HCT116 (cell line): ENCODE results near the gene OR52N5. TPM values are rescaled to one million over a fixed set of nuclear protein-coding genes. Genes with fewer than 3 reads are reported as not detected.

Experiments used
- ATAC-seq: fragments of 200-7000 bp; cut with Tn5 transposase; 2 replicates; pipeline ENCODE4 v1.9.1; 2020; ENCODE audit warnings: mild to moderate bottlenecking, moderate library complexity
- BruUV-seq: library from RNA; stranded (reverse); fragments of 400-500 nt; replicated peaks from 2 replicates; lab custom pipeline; 2021; lab: Mats Ljungman, UMichigan
- CTCF ChIA-PET: fragments of 300-600 bp; sonication (Branson Sonifier 250); formaldehyde crosslinking; loops from one replicate; lab custom pipeline; 2021; ENCODE audit warnings: antibody characterized with exemption; lab: Charles Lee
- POLR2A ChIA-PET: fragments of 300-600, 350-600 bp; sonication (Branson Sonifier 250); formaldehyde crosslinking; loops from one replicate; lab custom pipeline; 2021; ENCODE audit warnings: antibody characterized with exemption; lab: Charles Lee
- RAD21 ChIA-PET, 2 experiments: fragments of 300-600 bp; sonication (Branson Sonifier 250); formaldehyde crosslinking; loops; one replicate each; lab custom pipeline; 2023; ENCODE audit warnings: low total read pairs in 2 of 2; ENCODE audit not compliant: uncharacterized antibody in 2 of 2, unreplicated experiment in 2 of 2, low non-redundant PET in 1 of 2; lab: Charles Lee
- DNase-seq: peaks from one replicate; pipeline ENCODE4 v3.0.0-alpha.2; 2010; ENCODE audit warnings: low read depth, low spot score
- H2AFZ ChIP-seq: fragments of 200-600 bp; shearing (Covaris generic), sonication (generic); 2 replicates; pipeline ENCODE4 v1.6.1; 2017; ENCODE audit warnings: low read depth, mixed run types, mixed read lengths, antibody characterized with exemption, low read length; ENCODE audit not compliant: poor library complexity, severe bottlenecking
- H3K27ac ChIP-seq: 2 replicates; pipeline ENCODE4 v1.5.1; 2012; ENCODE audit warnings: low read depth, low read length
- H3K27me3 ChIP-seq: fragments of 200-600 bp; sonication (generic); 2 replicates; pipeline ENCODE4 v1.6.1; 2016; ENCODE audit warnings: mixed run types, low read length, mixed read lengths; ENCODE audit not compliant: insufficient read depth
- H3K36me3 ChIP-seq, 2 experiments: fragments of 200-500 bp in 1 of 2; fragments of 200-600 bp in 1 of 2; sonication (Bioruptor generic) in 1 of 2; sonication (generic) in 1 of 2; 2 replicates each; pipeline versions ENCODE4 v1.5.1 to v1.6.1; 2014 to 2016; ENCODE audit warnings: low read length in 2 of 2, inconsistent platforms in 1 of 2, mixed read lengths in 1 of 2, mixed run types in 1 of 2; ENCODE audit not compliant: insufficient read depth in 2 of 2, control insufficient read depth in 1 of 2
- H3K4me1 ChIP-seq, 2 experiments: fragments of 200-600 bp in 1 of 2; sonication (generic) in 1 of 2; 2 replicates each; pipeline versions ENCODE4 v1.5.1 to v1.6.1; 2012 to 2017; ENCODE audit warnings: low read length in 2 of 2, inconsistent platforms in 1 of 2, mild to moderate bottlenecking in 1 of 2, mixed read lengths in 1 of 2, mixed run types in 1 of 2, moderate library complexity in 1 of 2; ENCODE audit not compliant: insufficient read depth in 2 of 2, control insufficient read depth in 1 of 2
- H3K4me2 ChIP-seq: fragments of 200-600 bp; sonication (generic); 2 replicates; pipeline ENCODE4 v1.6.1; 2017; ENCODE audit warnings: mixed run types, low read length, mixed read lengths
- H3K4me3 ChIP-seq, 2 experiments: fragments of 200-600 bp in 1 of 2; sonication (generic) in 1 of 2; replicated peaks in 1 of 2; 2 replicates each; pipeline ENCODE4 v1.5.1; 2011 to 2016; ENCODE audit warnings: low read length in 2 of 2, control low read depth in 1 of 2, low read depth in 1 of 2, mild to moderate bottlenecking in 1 of 2, mixed read lengths in 1 of 2, mixed run types in 1 of 2
- H3K79me2 ChIP-seq: fragments of 200-600 bp; sonication (generic); 2 replicates; pipeline ENCODE4 v1.6.1; 2017; ENCODE audit warnings: mild to moderate bottlenecking, mixed run types, low read length, moderate library complexity, mixed read lengths; ENCODE audit not compliant: insufficient read depth
- H3K9ac ChIP-seq: fragments of 200-600 bp; sonication (generic); 2 replicates; pipeline ENCODE4 v1.6.1; 2016; ENCODE audit warnings: low read length, mixed read lengths
- H3K9me2 ChIP-seq: fragments of 200-600 bp; sonication (generic), shearing (Covaris generic); 2 replicates; pipeline ENCODE4 v1.6.1; 2017; ENCODE audit warnings: mixed run types, mild to moderate bottlenecking, moderate library complexity; ENCODE audit not compliant: insufficient read depth
- H3K9me3 ChIP-seq, 2 experiments: fragments of 200-500 bp in 1 of 2; fragments of 200-600 bp in 1 of 2; sonication (Bioruptor generic) in 1 of 2; sonication (generic) in 1 of 2; 2 replicates each; pipeline ENCODE4 v1.6.1; 2014 to 2017; ENCODE audit warnings: low read length in 2 of 2, mixed read lengths in 2 of 2, inconsistent platforms in 1 of 2, low read depth in 1 of 2, mild to moderate bottlenecking in 1 of 2, mixed run types in 1 of 2, moderate library complexity in 1 of 2; ENCODE audit not compliant: control insufficient read depth in 1 of 2, insufficient read depth in 1 of 2
- H4K20me1 ChIP-seq: fragments of 200-600 bp; sonication (generic), shearing (Covaris generic); 2 replicates; pipeline ENCODE4 v1.6.1; 2017; ENCODE audit warnings: mixed run types, mild to moderate bottlenecking, moderate library complexity; ENCODE audit not compliant: insufficient read depth
- EZH2 ChIP-seq: fragments of 200-600 bp; sonication (generic); IDR thresholded peaks from 2 replicates; pipeline ENCODE4 v1.6.1; 2017; ENCODE audit warnings: antibody characterized with exemption, mixed run types
- EZH2phosphoT487 ChIP-seq: fragments of 200-600 bp; IDR thresholded peaks from 2 replicates; pipeline ENCODE4 v1.6.1; 2018; ENCODE audit warnings: antibody characterized with exemption, borderline replicate concordance
- FOSL1 ChIP-seq: IDR thresholded peaks from 2 replicates; pipeline ENCODE4 v1.6.1; 2012; ENCODE audit warnings: low read depth
- intact Hi-C: fragments of 100-400 bp; cut with micrococcal nuclease; formaldehyde crosslinking; loops from 2 replicates; pipeline ENCODE4 v1.10.0; 2022
- total RNA-seq: library from RNA; stranded (reverse); gene quantifications from one replicate; pipeline ENCODE4 v1.2.1, GENCODE V29; 2021; ENCODE audit not compliant: unreplicated experiment
- TF ChIP-seq, protein P1 (sequence below): IDR thresholded peaks from 2 replicates; pipeline ENCODE4 v1.6.1; 2012; ENCODE audit warnings: low read depth

OR52N5 gene
- total RNA-seq, 1 experiment from 2014 or later: not detected

DNA sequence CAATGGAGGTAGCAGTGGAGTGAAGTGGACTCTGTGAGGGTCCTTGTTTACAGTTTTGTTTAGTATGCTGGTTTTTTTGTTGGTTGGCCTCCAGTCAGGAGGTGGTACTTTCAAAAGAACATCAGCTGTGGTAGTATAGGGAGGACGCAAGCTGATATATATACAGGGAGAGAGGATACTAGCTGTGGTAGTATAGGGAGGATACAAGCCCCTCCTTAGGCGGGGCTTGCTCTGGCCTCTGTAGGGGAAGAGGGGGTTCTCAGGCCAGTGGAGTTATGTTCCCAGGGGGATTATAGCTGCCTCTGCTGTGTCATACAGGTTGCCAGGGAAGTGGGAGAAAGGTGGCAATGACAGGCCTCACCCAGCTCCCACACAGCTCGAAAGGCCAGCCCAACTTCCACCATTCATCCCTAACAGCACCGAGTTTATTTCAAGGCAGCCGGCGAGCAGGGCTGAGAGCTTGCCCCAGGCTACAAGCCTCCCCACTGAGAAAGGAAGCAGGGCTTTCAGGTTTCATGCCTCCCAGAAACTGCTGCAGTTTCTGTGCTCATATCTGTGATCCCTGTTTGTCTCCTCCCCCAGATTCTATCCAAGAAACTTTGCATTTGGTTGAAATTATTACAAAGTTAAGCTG, 48.2 kb upstream of the OR52N5 start:
- POLR2A ChIA-PET: no interaction called here
- intact Hi-C loops: no loop called here
- CTCF ChIA-PET: no interaction called here

More for the DNA sequence above, 48.2 kb upstream of the OR52N5 start:
- RAD21 ChIA-PET: no interaction called here
- Histone ChIP-seq H3K9me2 (no peaks in the 10 kb centered on the region), H3K36me3 (no peaks in the 10 kb centered on the region), H3K27me3 (peaks cover 52% of the 10 kb centered on the region), H3K9ac (no peak overlapping the region), H2AFZ (no peak overlapping the region), H3K27ac (no peak overlapping the region), H3K79me2 (no peaks in the 10 kb centered on the region), H3K4me1 (no peaks in the 10 kb centered on the region), H3K4me3 (no peak overlapping the region), H4K20me1 (no peaks in the 10 kb centered on the region; the same call in 1 of the 2 replicates), H3K4me2 (no peak overlapping the region), H3K9me3 (no peaks in the 10 kb centered on the region)
- ATAC-seq (no peak), DNase-seq (no peak)
- BruUV-seq: no TSS peak
- TF ChIP-seq, protein P1, sequence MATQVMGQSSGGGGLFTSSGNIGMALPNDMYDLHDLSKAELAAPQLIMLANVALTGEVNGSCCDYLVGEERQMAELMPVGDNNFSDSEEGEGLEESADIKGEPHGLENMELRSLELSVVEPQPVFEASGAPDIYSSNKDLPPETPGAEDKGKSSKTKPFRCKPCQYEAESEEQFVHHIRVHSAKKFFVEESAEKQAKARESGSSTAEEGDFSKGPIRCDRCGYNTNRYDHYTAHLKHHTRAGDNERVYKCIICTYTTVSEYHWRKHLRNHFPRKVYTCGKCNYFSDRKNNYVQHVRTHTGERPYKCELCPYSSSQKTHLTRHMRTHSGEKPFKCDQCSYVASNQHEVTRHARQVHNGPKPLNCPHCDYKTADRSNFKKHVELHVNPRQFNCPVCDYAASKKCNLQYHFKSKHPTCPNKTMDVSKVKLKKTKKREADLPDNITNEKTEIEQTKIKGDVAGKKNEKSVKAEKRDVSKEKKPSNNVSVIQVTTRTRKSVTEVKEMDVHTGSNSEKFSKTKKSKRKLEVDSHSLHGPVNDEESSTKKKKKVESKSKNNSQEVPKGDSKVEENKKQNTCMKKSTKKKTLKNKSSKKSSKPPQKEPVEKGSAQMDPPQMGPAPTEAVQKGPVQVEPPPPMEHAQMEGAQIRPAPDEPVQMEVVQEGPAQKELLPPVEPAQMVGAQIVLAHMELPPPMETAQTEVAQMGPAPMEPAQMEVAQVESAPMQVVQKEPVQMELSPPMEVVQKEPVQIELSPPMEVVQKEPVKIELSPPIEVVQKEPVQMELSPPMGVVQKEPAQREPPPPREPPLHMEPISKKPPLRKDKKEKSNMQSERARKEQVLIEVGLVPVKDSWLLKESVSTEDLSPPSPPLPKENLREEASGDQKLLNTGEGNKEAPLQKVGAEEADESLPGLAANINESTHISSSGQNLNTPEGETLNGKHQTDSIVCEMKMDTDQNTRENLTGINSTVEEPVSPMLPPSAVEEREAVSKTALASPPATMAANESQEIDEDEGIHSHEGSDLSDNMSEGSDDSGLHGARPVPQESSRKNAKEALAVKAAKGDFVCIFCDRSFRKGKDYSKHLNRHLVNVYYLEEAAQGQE: no peak
- TF ChIP-seq EZH2 (no peak), EZH2phosphoT487 (no peak), FOSL1 (no peak)
